HFFc6 (cell line): ENCODE results near the gene PARP8. TPM values are rescaled to one million over a fixed set of nuclear protein-coding genes. Genes with fewer than 3 reads are reported as not detected.

Experiments
- DNase-seq: peaks from one replicate; pipeline ENCODE4 v3.0.0-alpha.2; 2018
- H3K27ac Mint-ChIP-seq: 2 replicates; pipeline ENCODE4 v1.8.0; 2020; ENCODE audit warnings: mild to moderate bottlenecking, mixed read lengths
- H3K27me3 Mint-ChIP-seq: 2 replicates; pipeline ENCODE4 v1.8.0; 2021; ENCODE audit warnings: mild to moderate bottlenecking, moderate library complexity, mixed read lengths; ENCODE audit not compliant: insufficient read depth
- H3K36me3 Mint-ChIP-seq: 2 replicates; pipeline ENCODE4 v1.8.0; 2021; ENCODE audit warnings: low read depth, mixed read lengths
- H3K4me1 Mint-ChIP-seq: 2 replicates; pipeline ENCODE4 v1.8.0; 2020; ENCODE audit warnings: low read depth, mixed read lengths
- H3K4me3 Mint-ChIP-seq: 2 replicates; pipeline ENCODE4 v1.8.0; 2020; ENCODE audit warnings: mild to moderate bottlenecking, moderate library complexity, mixed read lengths
- H3K9me3 Mint-ChIP-seq: 2 replicates; pipeline ENCODE4 v1.8.0; 2020; ENCODE audit warnings: mild to moderate bottlenecking, mixed read lengths
- CTCF ChIP-seq: fragments of 200-600 bp; sonication (generic); IDR thresholded peaks from 2 replicates; pipeline ENCODE4 v1.5.0; 2021; ENCODE audit warnings: antibody characterized with exemption, mild to moderate bottlenecking
- total RNA-seq, 6 experiments: library from RNA; stranded (reverse); fragmentation: NEBNext Ultra II Directional; extraction: Animal tissue kit (Norgen Biotek cat#: 25700); gene quantifications; 2 replicates in 1 of 6; 3 replicates in 5 of 6; pipeline ENCODE4 v1.2.3, GENCODE V29; 2021

The PARP8 gene
- total RNA-seq, 6 experiments from 2014 or later: 0.71 to 5.5 (median 0.81) TPM

GRCh38 chr5:50822046-50822445 is 155.6 kb downstream of the PARP8 start:
- Mint-ChIP-seq H3K27ac (no peak overlapping the region), H3K4me1 (no peaks in the 10 kb centered on the region), H3K27me3 (no peaks in the 10 kb centered on the region), H3K4me3 (no peak overlapping the region), H3K9me3 (peaks cover 4% of the 10 kb centered on the region; the same call in 1 of the 2 replicates), H3K36me3 (no peaks in the 10 kb centered on the region; the same call in 1 of the 2 replicates)
- TF ChIP-seq CTCF: no peak
- DNase-seq: no peak

- TF ChIP-seq CTCF: no peak
- H3K4me3 Mint-ChIP-seq: no peak overlapping the region
- H3K9me3 Mint-ChIP-seq: no peaks in the 10 kb centered on the region; the same call in 1 of the 2 replicates
- no peak for DNase-seq
- H3K4me1 Mint-ChIP-seq: no peaks in the 10 kb centered on the region
- no peaks in the 10 kb centered on the region; the same call in 1 of the 2 replicates for H3K36me3 Mint-ChIP-seq
- H3K27me3 Mint-ChIP-seq: no peaks in the 10 kb centered on the region
- no peak overlapping the region for H3K27ac Mint-ChIP-seq
Observed at GRCh38 chr5:50822761-50823160, 156.3 kb downstream of the PARP8 start.

- Mint-ChIP-seq H3K4me3 (no peak overlapping the region), H3K36me3 (peaks cover 5% of the 10 kb centered on the region; the same call in 1 of the 2 replicates), H3K4me1 (no peaks in the 10 kb centered on the region), H3K9me3 (peaks cover 4% of the 10 kb centered on the region; the same call in 1 of the 2 replicates), H3K27ac (no peak overlapping the region), H3K27me3 (no peaks in the 10 kb centered on the region)
- TF ChIP-seq CTCF: no peak
- DNase-seq: no peak
Observed at GRCh38 chr5:50823568-50823967, 157.1 kb downstream of the PARP8 start.

GRCh38 chr5:50824109-50824508 is 157.7 kb downstream of the PARP8 start:
- Mint-ChIP-seq H3K4me3 (no peak overlapping the region), H3K9me3 (peaks cover 4% of the 10 kb centered on the region; the same call in 1 of the 2 replicates), H3K27ac (no peak overlapping the region), H3K27me3 (no peaks in the 10 kb centered on the region), H3K4me1 (no peaks in the 10 kb centered on the region), H3K36me3 (peaks cover 5% of the 10 kb centered on the region; the same call in 1 of the 2 replicates)
- no peak for TF ChIP-seq CTCF
- DNase-seq: no peak

GRCh38 chr5:50827516-50828247 is 161.2 kb downstream of the PARP8 start:
- peaks cover 5% of the 10 kb centered on the region; the same call in 1 of the 2 replicates for H3K36me3 Mint-ChIP-seq
- DNase-seq: no peak
- TF ChIP-seq CTCF: no peak
- H3K4me1 Mint-ChIP-seq: no peaks in the 10 kb centered on the region
- no peak overlapping the region for H3K27ac Mint-ChIP-seq
- H3K27me3 Mint-ChIP-seq: no peaks in the 10 kb centered on the region
- H3K9me3 Mint-ChIP-seq: peaks cover 4% of the 10 kb centered on the region; the same call in 1 of the 2 replicates
- H3K4me3 Mint-ChIP-seq: no peak overlapping the region
